ENCODE measurements around the gene CCDC89.
"Not testable (repeated sequence)": the region's sequence is repeated elsewhere in the genome, so short reads cannot be mapped to it uniquely, and the experiment has no call there.

CCDC89 gene

GRCh38 chr11:85654343-85654742, 31.7 kb downstream of the CCDC89 start:
- DNase-seq (ENCODE audit: low read depth in 2 of 3, low spot score in 1 of 3), result not testable (repeated sequence)

DNA sequence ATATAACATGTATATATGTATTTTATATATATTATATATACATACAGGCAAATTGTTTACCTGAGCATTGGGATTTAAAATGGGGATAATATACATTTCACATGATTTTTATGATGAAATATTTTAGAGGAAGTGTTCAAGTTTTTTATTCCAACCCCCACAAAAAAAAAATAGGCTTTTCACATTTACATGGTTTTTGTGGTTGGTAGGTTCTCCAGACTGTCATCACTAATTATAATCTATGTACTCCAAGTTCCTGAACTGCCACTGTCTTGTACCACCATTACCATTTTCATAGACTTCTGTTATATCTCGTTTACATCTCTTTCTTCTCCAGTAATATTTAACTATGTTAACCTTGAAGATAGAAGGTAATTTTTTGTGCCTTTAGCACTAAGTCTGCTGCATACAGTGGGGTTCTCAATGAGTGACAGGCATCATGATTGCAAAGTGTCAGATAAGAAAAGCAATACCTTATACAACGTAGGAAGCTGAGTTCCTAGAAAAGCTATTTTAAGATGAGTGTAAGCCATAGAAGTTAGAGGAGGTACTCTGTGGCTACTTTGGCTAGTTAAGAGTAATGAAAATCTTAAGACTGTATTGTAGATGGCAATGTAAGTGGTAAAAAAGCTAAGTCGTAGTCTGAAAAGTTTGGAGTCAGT, 33.1 kb downstream of the CCDC89 start:
- DNase-seq (ENCODE audit: low read depth in 2 of 3, low spot score in 1 of 3), result no peak

GRCh38 chr11:85651118-85651517, 34.9 kb downstream of the CCDC89 start:
- no peak for DNase-seq (ENCODE audit: low read depth in 2 of 3, low spot score in 1 of 3)

DNA sequence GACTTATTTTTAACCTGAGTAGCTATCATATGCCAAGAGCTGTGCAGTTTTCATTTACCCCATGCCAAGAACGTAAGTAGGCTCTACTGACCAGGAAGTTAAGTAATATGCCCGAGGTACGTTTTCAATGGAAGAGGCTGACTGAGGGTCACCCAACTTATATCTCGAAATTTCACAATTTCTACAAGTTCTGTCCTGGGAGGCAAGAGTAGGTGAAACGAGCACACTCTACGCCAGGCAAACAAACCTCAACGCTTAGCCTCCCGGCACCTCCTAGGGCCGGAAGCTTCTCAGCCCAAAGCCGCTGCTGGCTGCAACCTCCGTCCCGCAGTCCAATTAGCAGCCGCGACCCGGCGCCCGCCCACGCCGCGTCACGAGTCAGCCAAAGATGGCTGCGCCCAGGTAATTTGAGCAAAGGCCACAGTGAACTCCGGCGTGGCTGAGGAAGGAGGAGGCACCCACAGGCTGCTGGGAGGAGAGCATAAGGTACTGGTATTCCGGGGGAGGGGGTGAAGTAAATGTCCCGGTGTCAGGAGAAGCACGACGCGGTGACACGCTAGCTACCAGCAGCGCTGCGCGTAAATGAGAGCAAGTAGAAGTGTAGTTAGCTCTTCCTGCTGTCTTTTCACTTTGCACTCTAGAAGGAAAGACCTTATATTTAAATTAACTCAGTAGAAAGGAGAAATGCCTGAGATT, 38.2 kb downstream of the CCDC89 start, which contains the start of gene TMEM126A:
TMEM126A (plus strand) TSS at position 364 of the 696 bp plus-strand sequence. CDS start 2,289 bp downstream, outside the sequence.
- DNase-seq (ENCODE audit: low read depth in 2 of 3, low spot score in 1 of 3), result peak; percentile 86 to 92 (median 87)

DNA sequence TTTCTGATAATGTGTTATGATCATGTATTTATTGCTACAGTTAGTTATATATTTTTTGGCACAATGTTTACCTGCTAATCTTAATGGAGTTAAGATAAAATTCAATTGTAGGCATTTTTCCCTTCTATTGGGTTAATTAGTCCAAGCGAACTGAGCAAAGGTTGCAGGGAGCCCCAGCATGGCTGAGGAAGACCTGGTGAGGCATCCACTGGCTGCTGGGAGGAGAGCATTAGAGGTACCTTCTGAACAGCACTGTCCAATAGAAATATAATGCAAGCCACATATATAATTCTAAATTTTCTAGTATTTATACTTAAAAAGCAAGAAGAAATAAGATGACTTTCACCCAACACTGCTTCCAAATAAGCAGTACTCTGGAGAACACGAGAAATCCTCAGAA, 38.9 kb downstream of the CCDC89 start:
- DNase-seq (ENCODE audit: low read depth in 2 of 3, low spot score in 1 of 3), result no peak

GRCh38 chr11:85643191-85643614, 42.8 kb downstream of the CCDC89 start:
- DNase-seq (ENCODE audit: low read depth in 2 of 3, low spot score in 1 of 3), result no peak

GRCh38 chr11:85634747-85635146, 51.2 kb downstream of the CCDC89 start:
- DNase-seq (ENCODE audit: low read depth in 2 of 3, low spot score in 1 of 3), result no peak

All from stimulated activated CD4-positive, alpha-beta T cell treated with anti-CD3 and anti-CD28 coated beads, Interleukin-12 subunit alpha, Interleukin-12 subunit beta, amount 100 ng/mL, for 48 hours (primary cell).